OCI-LY7 (cell line): Measurements from ENCODE around the gene CILP2.

Source experiments
- EZH2phosphoT487 ChIP-seq: fragments of 200-600 bp; sonication (generic); IDR thresholded peaks from 2 replicates; pipeline ENCODE4 v1.6.1; 2018; ENCODE audit warnings: low read depth, borderline replicate concordance, mild to moderate bottlenecking, mixed run types, antibody characterized with exemption, low read length, moderate library complexity, mixed read lengths
- TF ChIP-seq, protein P1 (sequence below): fragments of 200-600 bp; sonication (generic); conservative IDR thresholded peaks from 2 replicates; pipeline ENCODE4 v1.5.1; 2014; ENCODE audit warnings: mild to moderate bottlenecking, antibody characterized with exemption, low read length, moderate library complexity, mixed read lengths

DNA sequence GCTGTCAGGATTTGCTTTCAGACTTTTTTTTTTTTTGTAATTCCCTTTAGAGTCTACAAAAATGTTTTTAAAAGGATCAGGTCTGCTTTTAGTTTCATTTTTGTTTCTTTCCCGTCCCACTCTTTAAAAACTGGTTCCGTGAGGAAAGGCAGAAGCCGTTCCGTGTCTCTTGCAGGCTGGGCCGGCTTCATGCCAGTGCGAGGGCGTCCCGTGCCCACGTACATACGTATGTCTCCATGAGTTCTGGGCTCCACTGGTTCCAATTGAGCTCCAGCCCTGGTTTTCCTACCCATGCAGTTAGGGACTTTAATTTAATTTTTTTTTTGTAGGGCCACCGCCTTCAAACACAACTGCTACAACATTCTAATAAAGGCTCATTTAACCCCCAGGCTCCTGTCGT is 31.5 kb upstream of the CILP2 start:
- TF ChIP-seq, protein P1, sequence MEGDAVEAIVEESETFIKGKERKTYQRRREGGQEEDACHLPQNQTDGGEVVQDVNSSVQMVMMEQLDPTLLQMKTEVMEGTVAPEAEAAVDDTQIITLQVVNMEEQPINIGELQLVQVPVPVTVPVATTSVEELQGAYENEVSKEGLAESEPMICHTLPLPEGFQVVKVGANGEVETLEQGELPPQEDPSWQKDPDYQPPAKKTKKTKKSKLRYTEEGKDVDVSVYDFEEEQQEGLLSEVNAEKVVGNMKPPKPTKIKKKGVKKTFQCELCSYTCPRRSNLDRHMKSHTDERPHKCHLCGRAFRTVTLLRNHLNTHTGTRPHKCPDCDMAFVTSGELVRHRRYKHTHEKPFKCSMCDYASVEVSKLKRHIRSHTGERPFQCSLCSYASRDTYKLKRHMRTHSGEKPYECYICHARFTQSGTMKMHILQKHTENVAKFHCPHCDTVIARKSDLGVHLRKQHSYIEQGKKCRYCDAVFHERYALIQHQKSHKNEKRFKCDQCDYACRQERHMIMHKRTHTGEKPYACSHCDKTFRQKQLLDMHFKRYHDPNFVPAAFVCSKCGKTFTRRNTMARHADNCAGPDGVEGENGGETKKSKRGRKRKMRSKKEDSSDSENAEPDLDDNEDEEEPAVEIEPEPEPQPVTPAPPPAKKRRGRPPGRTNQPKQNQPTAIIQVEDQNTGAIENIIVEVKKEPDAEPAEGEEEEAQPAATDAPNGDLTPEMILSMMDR, result no peak
- TF ChIP-seq EZH2phosphoT487, result no peak
